Skin epidermis (tissue), 12 donors: ENCODE results near the gene CKS2.
"Not testable (repeated sequence)": the region's sequence is repeated elsewhere in the genome, so short reads cannot be mapped to it uniquely, and the experiment has no call there.

Source experiments
- H3K27ac ChIP-seq, 21 experiments: fragments of 200-600 bp; sonication (generic) in 11 of 21; one replicate each; pipeline ENCODE4 v1.5.0; 2020; ENCODE audit warnings: mild to moderate bottlenecking in 3 of 21, inconsistent platforms in 2 of 21, moderate library complexity in 2 of 21
- H3K4me3 ChIP-seq, 7 experiments: fragments of 200-600 bp; sonication (generic) in 2 of 7; one replicate each; pipeline ENCODE4 v1.5.0; 2020; ENCODE audit warnings: inconsistent platforms in 2 of 7, mild to moderate bottlenecking in 2 of 7, moderate library complexity in 1 of 7

The CKS2 gene

DNA sequence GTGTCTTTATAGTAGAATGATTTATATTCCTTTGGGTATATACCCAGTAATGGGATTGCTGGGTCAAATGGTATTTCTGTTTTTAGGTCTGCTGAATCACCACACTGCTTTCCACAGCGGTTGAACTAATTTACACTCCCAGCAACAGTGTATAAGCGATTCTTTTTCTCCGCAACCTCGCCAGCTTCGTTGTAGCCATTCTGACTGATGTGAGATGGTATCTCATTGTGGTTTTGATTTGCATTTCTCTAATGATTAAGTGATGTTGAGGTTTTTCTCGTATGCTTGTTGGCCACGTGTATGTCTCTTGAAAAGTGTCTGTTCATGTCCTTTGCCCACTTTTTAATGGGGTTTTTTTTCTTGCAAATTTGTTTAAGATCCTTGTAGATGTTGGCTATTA, 32.8 kb downstream of the CKS2 start:
- not testable (repeated sequence) for H3K4me3 ChIP-seq, H3K27ac ChIP-seq

DNA sequence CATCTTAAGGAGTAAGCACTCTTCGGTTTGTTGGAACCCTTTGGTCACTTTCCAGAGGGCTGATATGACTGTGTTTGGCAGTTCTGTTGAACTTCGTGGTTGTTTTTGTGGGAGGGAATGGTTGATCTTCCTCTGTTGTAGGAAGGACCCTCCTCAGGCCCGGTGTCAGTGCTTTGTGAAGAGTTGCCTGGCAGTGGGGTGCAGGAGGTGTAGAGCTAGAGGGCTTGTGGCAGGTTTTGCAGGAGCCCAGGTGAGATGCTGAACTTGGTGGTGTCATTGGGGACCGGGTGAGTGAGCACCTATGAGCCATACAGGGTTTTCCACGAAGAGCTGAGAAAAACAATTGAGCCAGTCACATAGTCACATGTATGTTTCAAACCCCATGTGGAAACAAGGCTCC, 34.5 kb downstream of the CKS2 start:
- Histone ChIP-seq H3K4me3 (no peak overlapping the region), H3K27ac (no peak overlapping the region)

DNA sequence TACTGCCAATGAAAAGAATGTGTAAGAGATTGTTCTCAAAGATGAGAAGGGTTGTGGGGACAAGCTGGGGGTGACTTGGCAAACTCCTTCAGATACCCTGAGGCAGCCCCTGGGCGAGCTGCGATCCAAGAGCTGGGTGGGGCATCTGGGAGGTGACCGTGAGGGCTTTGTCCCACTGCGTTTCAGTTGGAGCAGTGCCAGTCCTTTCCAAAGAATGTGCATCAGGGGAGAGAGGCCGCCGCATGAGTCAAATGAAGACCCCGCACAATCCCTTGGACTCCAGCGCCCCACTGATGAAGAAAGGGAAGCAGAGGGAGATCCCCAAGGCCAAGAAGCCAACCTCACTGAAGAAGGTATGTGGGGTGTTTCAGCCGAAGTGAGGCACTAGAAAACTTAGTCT, 35.7 kb downstream of the CKS2 start:
- Histone ChIP-seq H3K27ac (no peak overlapping the region), H3K4me3 (no peak overlapping the region)

DNA sequence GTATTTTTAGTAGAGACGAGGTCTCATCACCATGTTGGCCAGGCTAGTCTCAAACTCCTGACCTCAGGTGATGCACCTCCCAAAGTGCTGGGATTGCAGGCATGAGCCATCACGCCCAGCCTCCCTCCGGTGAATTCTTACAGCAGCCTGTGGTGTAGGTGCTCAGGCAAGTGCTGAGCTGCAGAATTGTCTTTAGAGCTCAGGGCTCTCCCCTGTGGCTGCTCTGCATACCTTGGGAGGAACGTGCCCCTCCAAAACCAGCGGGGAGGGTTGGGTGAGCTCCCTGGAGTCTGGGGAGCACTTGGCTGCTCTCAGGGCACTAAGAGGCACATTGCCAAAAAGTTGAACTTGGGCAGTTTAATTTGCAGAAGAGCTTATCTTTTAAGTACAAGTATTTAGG, 36.7 kb downstream of the CKS2 start:
- no peak overlapping the region for H3K4me3 ChIP-seq

DNA sequence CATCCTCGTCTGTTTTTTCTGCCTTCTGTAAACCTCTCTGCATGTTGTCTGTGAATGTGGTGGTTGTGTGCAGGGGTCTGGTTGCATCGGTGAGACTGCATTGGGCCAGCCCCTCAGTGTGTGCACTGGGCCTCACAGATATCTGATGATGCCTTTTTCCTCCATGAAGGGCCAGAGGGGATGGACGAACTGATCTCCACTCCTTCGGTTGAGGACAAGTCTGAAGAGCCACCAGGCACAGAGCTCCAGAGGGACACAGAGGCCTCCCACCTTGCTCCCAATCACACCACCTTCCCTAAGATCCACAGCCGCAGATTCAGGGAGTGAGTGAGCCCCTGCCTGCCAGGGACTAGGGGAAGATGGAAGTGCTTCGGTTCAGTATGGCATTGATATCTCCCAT, 38.6 kb downstream of the CKS2 start:
- no peak overlapping the region for H3K27ac ChIP-seq
- no peak overlapping the region for H3K4me3 ChIP-seq

More for the DNA sequence above, 36.7 kb downstream of the CKS2 start:
- no peak overlapping the region for H3K27ac ChIP-seq

DNA sequence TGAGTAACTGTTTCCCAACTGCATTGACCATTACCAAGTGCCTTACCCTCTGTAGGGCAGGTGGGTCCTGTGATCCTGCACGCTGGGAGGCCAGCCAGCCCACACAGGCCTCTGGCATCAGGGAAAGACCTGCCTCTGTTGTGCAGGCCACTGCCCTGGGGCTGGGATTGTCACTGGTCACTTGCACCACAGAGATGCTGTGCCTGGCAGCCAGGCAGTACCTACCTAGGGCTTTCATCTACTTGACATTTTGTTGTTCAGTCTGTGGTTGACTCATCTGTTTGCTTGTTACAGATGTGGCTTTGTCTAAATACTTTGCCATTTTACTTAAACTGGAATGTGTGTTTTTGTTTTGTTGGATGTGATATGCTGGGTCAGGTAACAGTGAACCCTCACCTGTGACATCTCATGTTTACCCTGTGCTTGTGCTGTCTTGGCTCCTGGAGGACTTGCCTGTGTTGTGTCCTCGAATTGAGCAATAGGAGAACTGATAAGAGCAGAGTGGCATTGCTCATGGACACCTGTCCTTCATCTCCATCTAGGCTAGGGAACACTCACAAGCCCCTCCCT, 40.1 kb downstream of the CKS2 start:
- Histone ChIP-seq H3K4me3 (no peak overlapping the region), H3K27ac (no peak overlapping the region)

DNA sequence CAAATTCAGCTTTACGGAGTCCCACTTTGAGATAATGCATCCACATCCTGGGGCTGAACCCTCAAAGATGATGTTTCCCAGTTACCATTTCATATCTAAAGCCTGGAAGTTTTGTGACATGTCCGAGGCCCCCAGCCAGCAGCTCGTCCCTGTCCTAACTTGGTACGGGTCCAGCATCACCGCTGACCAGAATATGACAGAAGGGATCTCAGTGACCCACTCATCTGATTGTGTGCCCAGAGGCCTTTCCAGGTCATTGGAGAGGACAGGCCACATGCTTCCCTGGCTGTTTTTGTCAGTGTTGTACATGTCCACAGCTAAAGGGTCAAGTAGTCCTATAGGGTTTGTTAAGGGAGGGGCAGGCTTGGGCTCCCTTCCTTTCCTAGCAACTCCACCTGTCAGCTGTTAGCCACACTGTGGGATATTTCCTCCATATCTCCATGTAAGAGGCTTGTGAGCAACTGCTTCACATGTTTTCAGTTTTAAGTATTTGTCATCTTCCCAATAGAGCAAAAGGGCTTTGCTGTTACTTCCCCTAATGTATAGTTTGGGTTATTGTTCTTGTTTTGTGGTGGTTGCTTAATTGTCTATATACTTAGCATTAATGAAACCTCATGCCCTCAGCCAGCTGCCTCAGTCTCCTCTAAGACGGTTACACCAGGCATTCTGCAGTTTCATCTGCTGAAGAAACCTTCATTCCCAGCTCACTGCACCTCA, 40.7 kb downstream of the CKS2 start:
- Histone ChIP-seq H3K4me3 (no peak overlapping the region), H3K27ac (peak overlapping the region in 2 of 21 experiments; percentile 23 to 52)

DNA sequence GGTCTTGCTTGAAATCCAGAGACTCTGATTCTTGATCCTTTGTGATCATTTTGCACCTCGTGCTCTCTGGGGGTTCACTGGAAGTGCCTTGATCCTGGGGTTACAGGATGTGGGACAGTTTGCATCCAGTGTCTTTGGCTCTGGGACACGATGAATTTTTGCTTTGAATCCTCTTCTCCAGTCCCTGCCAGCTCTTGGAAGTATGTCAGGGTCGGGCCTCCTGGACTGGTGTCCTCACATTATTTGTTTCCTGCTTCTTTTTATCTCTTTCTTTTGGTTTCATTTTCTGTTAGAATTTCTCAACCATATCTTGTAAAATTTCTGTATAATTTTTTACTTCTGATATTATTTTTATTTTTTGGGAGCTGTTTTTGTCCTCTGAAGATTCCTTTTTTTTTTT, 41.5 kb downstream of the CKS2 start:
- Histone ChIP-seq H3K27ac (peak overlapping the region in 4 of 21 experiments; percentile 20 to 52 (median 32)), H3K4me3 (no peak overlapping the region)

DNA sequence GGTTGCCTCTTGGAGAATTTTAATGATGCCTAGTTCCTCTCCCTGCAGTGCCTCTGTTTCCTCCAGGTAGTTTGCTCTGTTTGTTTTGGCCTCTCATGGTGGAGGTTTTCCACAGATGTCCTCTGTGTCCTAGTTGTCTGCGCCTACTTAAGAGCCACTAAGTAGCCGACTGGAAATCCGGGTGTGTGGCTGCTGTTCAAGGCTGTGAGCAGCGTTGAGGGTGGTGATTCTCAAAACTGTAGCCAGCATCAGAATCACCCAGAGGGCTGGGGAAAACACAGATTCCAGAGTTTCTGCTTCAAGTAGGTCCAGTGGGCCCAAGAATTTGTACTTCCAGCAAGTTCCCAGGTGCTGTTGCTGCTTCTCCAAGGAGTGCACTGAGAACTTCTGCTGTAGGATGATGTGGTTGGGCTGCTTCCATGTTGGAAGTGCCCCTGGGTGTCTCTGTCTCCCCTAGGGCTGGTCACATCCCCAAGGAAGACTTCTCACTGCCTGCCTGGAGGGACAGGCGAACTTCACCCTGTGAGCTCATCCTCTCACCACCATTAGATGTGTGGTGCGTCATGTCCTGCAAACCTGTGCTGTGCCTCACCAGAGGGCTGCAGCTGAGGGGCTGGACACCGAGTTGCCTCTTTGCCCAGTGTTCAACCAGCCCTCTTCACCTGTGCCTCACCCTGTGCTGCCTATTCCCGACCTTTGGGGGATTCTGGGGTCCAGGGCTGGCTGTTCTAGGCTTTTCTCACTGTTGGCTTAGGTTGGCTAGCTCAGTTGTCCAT, 42.1 kb downstream of the CKS2 start:
- peak overlapping the region in 2 of 21 experiments; percentile 42 to 52 for H3K27ac ChIP-seq
- no peak overlapping the region for H3K4me3 ChIP-seq

DNA sequence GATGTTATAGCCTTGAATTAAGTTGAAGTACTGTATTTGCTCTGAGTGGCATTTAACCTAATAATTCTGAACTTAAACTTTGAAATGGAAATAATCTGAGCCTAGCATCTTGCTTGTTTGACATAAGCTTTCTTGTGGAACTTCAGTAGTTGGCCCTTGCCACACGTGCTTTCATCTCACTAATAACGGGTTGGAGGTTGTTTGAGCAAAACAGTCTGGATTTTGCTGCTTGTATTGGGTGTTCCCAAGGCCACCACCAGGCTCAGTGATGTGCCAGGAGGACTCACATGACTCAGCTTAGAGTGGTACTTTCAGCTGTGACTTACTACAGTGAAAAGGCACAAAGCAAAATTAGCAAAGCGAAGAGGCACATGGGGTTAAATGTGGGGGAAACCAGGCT, 43.0 kb downstream of the CKS2 start:
- H3K27ac ChIP-seq: no peak overlapping the region
- H3K4me3 ChIP-seq: no peak overlapping the region

DNA sequence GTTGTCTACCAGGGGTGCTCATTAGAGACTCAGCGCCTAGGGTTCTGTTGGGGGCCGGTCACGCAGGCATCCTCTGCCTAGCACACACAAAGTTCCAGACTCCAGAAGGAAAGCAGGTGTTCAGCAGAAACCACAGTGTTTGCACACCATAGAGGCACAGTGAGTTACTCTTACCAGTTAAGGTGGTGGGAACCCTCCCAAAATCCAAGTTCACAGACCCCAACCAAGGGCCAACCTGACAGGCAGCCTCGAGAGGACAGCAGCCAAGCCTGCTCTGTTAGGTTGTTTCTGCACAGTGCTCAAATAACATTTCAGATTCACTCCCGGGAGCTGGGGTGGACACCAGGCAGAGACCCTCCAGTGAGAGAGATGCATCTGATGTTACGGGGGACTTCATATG, 43.5 kb downstream of the CKS2 start:
- Histone ChIP-seq H3K4me3 (no peak overlapping the region), H3K27ac (no peak overlapping the region)

DNA sequence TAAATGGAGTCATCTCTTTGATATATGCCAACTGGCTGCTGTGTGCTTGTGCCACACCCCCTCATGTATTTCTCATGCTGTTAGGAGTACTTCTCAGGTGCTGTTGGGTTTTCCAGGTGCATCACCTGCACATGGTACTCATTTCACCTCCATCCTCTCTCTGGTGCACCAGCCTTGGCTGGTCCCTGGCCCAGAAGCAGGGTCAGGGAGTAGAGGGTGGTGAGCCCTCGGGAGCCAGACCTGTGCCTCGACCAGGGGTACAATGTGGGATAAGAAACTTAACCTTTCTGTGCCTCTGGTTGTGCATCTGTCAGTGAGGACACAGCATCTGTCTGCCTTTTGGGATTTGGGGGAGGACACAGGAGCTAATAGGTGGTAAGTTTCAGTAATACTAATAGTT, 45.8 kb downstream of the CKS2 start:
- no peak overlapping the region for H3K4me3 ChIP-seq
- H3K27ac ChIP-seq: no peak overlapping the region

DNA sequence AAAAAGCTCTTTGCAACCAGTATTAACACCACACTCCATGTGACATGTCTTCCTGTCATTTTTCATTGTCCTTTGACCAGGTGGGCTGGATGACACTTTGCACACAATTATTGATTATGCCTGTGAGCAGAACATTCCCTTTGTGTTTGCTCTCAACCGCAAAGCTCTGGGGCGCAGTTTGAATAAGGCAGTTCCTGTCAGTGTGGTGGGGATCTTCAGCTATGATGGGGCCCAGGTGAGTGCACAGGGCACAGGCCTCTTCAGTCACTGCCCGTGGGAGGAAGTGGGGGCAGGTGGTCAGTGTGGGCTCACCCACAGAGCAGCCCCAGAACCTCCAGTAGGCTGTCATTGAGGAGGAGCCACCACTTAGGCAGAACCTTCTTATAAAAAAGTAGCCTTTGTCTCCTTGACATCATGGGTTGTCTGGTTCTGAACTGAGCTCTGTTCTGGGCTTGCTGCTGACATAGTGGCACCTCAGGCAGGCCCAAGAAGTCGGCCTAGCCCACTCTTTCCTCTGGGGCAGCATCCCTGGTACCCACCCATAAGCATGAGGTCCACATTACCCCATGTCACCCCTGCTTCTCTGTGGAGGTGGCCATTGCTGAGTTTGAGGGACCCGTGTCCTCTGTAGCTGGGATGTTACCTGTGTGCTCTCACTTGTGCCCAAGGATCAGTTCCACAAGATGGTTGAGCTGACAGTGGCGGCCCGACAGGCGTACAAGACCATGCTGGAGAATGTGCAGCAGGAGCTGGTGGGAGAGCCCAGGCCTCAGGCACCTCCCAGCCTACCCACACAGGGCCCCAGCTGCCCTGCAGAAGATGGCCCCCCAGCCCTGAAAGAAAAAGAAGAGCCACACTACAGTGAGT, 46.6 kb downstream of the CKS2 start:
- H3K27ac ChIP-seq: no peak overlapping the region
- no peak overlapping the region for H3K4me3 ChIP-seq

DNA sequence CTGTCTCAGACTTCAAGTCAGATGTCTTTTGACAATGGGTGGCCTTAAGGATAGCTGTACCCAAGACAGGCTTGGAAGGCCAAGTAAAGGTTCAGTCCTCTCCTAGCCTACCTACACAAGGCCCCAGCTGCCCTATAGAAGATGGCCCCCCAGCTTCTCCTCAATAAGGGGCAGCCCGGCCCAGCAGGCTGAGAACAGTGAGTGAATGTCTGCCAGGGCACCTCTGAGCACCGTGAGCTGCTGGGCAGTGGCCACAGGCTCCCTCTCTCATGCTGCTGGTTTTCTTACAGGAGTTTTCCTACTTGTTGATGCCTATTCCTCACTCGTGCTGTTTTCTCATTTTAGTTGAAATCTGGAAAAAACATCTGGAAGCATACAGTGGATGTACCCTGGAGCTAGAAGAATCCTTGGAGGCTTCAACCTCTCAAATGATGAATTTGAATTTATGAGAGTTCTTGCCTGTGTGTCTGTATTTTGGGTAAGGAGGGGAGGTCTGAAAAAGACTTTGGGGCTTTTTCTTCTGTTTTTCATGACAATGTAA, 47.5 kb downstream of the CKS2 start:
- H3K27ac ChIP-seq: peak overlapping the region in 1 of 21 experiments; percentile 25
- no peak overlapping the region for H3K4me3 ChIP-seq

DNA sequence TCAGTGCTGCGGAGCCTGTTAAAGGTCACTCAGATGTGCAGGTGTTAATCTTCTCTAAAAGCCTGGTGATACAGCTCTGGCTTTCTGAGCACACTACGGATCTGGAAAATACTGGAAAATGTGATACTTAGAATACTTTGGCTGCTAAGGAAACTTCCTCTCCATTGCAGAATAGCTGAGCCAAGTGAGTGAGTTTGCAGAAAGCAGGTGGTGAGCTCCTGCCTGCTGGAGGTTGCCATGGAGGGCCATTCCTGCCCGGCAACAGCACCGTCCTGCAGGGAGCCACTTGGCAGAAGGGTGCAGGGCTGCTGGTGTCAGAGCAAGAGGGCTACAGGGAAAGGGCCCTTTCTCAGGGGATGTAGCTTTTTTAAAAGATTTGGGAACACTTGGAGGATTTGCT, 48.0 kb downstream of the CKS2 start:
- Histone ChIP-seq H3K4me3 (no peak overlapping the region), H3K27ac (no peak overlapping the region)

DNA sequence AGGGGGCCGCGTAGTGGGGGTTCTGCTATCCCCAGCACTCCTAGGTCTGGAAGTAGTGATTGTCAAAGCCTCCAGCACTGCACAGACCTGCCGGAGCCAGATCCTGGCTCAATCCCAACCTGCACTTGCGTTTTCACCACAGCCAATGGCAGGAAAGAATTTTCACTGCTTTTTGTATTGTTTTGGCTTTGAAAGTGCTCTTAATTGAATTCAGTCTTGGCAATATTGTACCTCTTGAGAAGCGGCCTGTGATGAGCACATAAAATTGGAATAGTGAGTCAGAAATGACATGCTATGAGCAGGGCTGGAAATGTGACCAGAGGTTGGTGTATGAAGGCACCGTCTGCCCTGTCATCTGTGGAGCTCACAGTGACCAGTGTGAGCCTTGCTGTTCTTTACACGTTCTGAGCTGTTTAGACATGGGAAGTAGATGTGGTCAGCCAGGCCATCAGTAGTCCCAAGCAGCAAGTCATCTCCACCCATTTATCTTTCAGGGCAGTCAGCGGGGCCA, 48.8 kb downstream of the CKS2 start:
- H3K4me3 ChIP-seq: no peak overlapping the region
- peak overlapping the region in 1 of 21 experiments; percentile 61 for H3K27ac ChIP-seq

DNA sequence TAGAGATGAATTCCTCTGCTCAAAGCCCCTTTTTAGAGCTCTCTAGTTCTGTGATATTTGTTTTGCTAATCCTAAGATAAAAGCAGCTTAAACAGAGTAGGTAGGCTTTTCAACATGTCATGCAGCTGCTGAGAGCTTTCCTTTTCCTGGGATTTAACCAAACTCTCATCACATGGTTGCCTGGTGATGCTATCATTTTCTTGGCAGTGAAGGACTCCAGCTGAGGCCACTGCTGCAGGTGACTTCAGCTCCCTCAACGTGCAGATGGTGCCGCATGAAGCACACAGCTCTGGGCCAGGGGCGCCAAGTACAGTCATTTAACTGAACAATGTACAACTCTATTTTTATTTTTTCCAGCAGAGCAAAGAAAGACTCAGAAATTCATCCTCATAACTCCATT, 49.5 kb downstream of the CKS2 start:
- H3K27ac ChIP-seq: no peak overlapping the region
- no peak overlapping the region for H3K4me3 ChIP-seq

DNA sequence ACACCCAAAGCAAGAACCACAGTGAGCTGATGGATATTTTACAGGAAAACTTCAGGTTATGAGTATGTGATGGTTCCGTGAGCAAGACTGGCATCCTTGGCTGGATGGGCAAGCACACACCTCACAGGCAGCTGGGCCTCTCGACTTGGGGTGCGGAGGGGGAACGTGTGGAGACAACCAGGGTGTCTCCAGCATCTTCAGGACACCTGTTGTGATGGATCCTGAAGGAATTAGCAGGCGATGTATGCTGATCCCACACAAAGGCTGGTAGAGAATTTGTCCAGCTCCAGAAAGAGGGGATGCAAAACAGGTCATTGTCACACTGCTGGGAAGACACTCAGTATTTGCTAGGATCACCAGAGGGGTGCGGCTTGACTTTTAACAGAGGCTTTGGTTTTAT, 50.0 kb downstream of the CKS2 start:
- Histone ChIP-seq H3K27ac (no peak overlapping the region), H3K4me3 (no peak overlapping the region)

DNA sequence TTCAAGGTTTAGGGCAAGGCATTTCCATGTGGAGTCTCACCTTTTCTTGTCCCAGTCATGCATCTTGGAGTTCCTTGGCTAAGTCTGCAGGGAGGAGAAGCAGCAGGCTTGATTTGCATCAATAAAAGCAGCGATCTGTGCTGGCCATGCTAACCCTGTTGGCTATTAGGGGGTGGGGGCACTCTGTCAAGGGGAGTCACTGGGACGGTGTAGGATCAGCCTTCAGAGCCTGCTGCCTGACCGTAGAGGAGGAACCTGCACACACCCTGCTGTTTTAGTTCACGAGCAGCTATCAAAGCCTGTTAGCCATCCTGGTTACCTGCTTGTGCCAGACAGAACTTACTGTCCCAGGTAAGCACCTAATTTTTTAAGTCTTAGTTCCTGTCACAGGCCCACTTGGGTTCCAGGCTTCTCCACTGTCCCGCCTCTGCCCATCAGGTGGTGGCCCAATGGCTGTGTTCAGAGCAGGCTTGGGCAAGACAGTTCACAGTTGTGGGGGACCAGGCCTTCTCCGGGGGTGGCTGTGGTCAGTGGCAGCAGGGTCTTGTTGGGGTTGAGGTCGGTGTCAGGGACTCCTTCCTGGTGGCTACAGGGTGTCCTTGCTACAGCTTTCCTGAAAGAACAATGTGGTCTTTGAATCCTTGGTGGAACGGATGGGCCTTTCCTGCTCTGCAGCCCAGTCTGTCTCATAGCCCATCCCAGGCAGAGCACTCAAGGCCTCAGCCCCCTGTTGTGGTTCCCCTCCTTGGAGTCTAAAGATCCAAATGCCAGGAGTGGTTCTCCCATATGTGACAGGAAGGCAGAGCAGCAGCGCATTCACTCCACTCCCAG, 51.0 kb downstream of the CKS2 start:
- Histone ChIP-seq H3K4me3 (no peak overlapping the region), H3K27ac (no peak overlapping the region)
